Neural cell (in vitro differentiated cells): ENCODE data around the gene KLK8. TPM values are rescaled to one million over a fixed set of nuclear protein-coding genes. Genes with fewer than 3 reads are reported as not detected.

ENCODE experiments used
- H2AFZ ChIP-seq: fragments of 200-600, 300-800 bp; sonication (generic), shearing (Covaris generic); 2 replicates; pipeline ENCODE4 v1.6.0; 2014; ENCODE audit warnings: low read depth, mild to moderate bottlenecking, antibody characterized with exemption, low read length, moderate library complexity
- H3F3A ChIP-seq: fragments of 200-600 bp; shearing (Covaris generic); 2 replicates; pipeline ENCODE4 v1.6.1; 2016; ENCODE audit warnings: mild to moderate bottlenecking, moderate library complexity, mixed read lengths, antibody characterized with exemption, low read length; ENCODE audit not compliant: insufficient read depth, poor library complexity, severe bottlenecking
- H3K27ac ChIP-seq: fragments of 200-600, 300-800 bp; sonication (generic), shearing (Covaris generic); 2 replicates; pipeline ENCODE4 v1.5.1; 2014; ENCODE audit warnings: mild to moderate bottlenecking, low read length, moderate library complexity
- H3K27me3 ChIP-seq: fragments of 300-800, 200-600 bp; sonication (generic), shearing (Covaris generic); 2 replicates; pipeline ENCODE4 v1.6.0; 2014; ENCODE audit warnings: mild to moderate bottlenecking, low read depth, low read length, moderate library complexity; ENCODE audit not compliant: insufficient read depth
- H3K36me3 ChIP-seq: fragments of 300-800, 200-600 bp; sonication (generic), shearing (Covaris generic); 2 replicates; pipeline ENCODE4 v1.5.1; 2014; ENCODE audit warnings: mild to moderate bottlenecking, antibody characterized with exemption, low read length, moderate library complexity; ENCODE audit not compliant: insufficient read depth
- H3K4me2 ChIP-seq: fragments of 300-800, 200-600 bp; sonication (generic), shearing (Covaris generic); 2 replicates; pipeline ENCODE4 v1.6.0; 2014; ENCODE audit warnings: mild to moderate bottlenecking, low read length
- H3K4me3 ChIP-seq: fragments of 300-800, 200-600 bp; sonication (generic), shearing (Covaris generic); 2 replicates; pipeline ENCODE4 v1.5.1; 2014; ENCODE audit warnings: mild to moderate bottlenecking, low read length, moderate library complexity
- H3K79me2 ChIP-seq: fragments of 200-600 bp; shearing (Covaris generic); replicated peaks from 2 replicates; pipeline ENCODE4 v1.6.0; 2014; ENCODE audit warnings: mild to moderate bottlenecking, low read length, moderate library complexity; ENCODE audit not compliant: insufficient read depth
- H3K9ac ChIP-seq: fragments of 300-800, 200-600 bp; sonication (generic), shearing (Covaris generic); 2 replicates; pipeline ENCODE4 v1.6.1; 2016; ENCODE audit warnings: mild to moderate bottlenecking, low read length, mixed read lengths
- H3K9me2 ChIP-seq: fragments of 200-600 bp; shearing (Covaris generic); 2 replicates; pipeline ENCODE4 v1.6.1; 2016; ENCODE audit warnings: mild to moderate bottlenecking, low read length, mixed read lengths; ENCODE audit not compliant: insufficient read depth
- H3K9me3 ChIP-seq: fragments of 200-600, 300-800 bp; sonication (generic), shearing (Covaris generic); 2 replicates; pipeline ENCODE4 v1.6.1; 2016; ENCODE audit warnings: mild to moderate bottlenecking, mixed run types, low read length, moderate library complexity, mixed read lengths
- H4K20me1 ChIP-seq: fragments of 200-600 bp; shearing (Covaris generic); 2 replicates; pipeline ENCODE4 v1.6.1; 2016; ENCODE audit warnings: mild to moderate bottlenecking, mixed run types; ENCODE audit not compliant: insufficient read depth
- CTCF ChIP-seq: fragments of 450-650 bp; IDR thresholded peaks from 2 replicates; pipeline ENCODE4 v1.5.1; 2014; ENCODE audit warnings: antibody characterized with exemption, mild to moderate bottlenecking, moderate library complexity; ENCODE audit not compliant: poor library complexity, severe bottlenecking
- EP300 ChIP-seq: fragments of 450-650 bp; conservative IDR thresholded peaks from 2 replicates; pipeline ENCODE4 v1.6.1; 2014; ENCODE audit warnings: antibody characterized with exemption, mild to moderate bottlenecking, moderate library complexity; ENCODE audit not compliant: poor library complexity, severe bottlenecking
- EZH2 ChIP-seq: fragments of 200-600, 300-800 bp; shearing (Covaris generic), sonication (generic); IDR thresholded peaks from 2 replicates; pipeline ENCODE4 v1.6.1; 2014; ENCODE audit warnings: antibody characterized with exemption, low read length, borderline replicate concordance, mild to moderate bottlenecking; ENCODE audit not compliant: insufficient read depth, poor library complexity, severe bottlenecking
- MXI1 ChIP-seq: fragments of 450-650 bp; conservative IDR thresholded peaks from 2 replicates; pipeline ENCODE4 v1.6.1; 2014; ENCODE audit warnings: antibody characterized with exemption, mild to moderate bottlenecking; ENCODE audit not compliant: poor library complexity, severe bottlenecking
- POLR2AphosphoS5 ChIP-seq: IDR thresholded peaks from 2 replicates; pipeline ENCODE4 v1.6.1; 2012
- RAD21 ChIP-seq: fragments of 450-650 bp; conservative IDR thresholded peaks from 2 replicates; pipeline ENCODE4 v1.6.1; 2014; ENCODE audit warnings: antibody characterized with exemption, mild to moderate bottlenecking, moderate library complexity
- REST ChIP-seq: IDR thresholded peaks from 2 replicates; pipeline ENCODE4 v1.6.1; 2012; ENCODE audit warnings: borderline replicate concordance
- SMC3 ChIP-seq: fragments of 450-650 bp; conservative IDR thresholded peaks from 2 replicates; pipeline ENCODE4 v1.6.1; 2014; ENCODE audit warnings: antibody characterized with exemption, mild to moderate bottlenecking, moderate library complexity; ENCODE audit not compliant: poor library complexity
- TAF1 ChIP-seq: IDR thresholded peaks from 2 replicates; pipeline ENCODE4 v1.6.1; 2012; ENCODE audit warnings: low read depth
- polyA plus RNA-seq: library from polyadenylated mRNA; depleted of rRNA; stranded (reverse); fragments of >200 nt; gene quantifications from 2 replicates; pipeline ENCODE4 v1.2.3, GENCODE V29; 2014

KLK8 gene
- polyA plus RNA-seq, 1 donor from 2014 or later: not detected

GRCh38 chr19:51026554-51026831, 25.1 kb upstream of the KLK8 start, which contains the start of gene KLK11 (continued):
- TF ChIP-seq CTCF (no peak), POLR2AphosphoS5 (no peak)

GRCh38 chr19:51025809-51026553, 24.6 kb upstream of the KLK8 start:
- no peaks in the 10 kb centered on the region for H3F3A ChIP-seq
- H3K9me3 ChIP-seq: no peaks in the 10 kb centered on the region
- H2AFZ ChIP-seq: no peak overlapping the region
- H3K27ac ChIP-seq: no peak overlapping the region
- no peaks in the 10 kb centered on the region for H3K79me2 ChIP-seq
- no peak overlapping the region for H3K4me2 ChIP-seq
- H3K36me3 ChIP-seq: no peaks in the 10 kb centered on the region
- no peak overlapping the region for H3K4me3 ChIP-seq
- no peak for TF ChIP-seq CTCF
- no peak for TF ChIP-seq SMC3
- TF ChIP-seq POLR2AphosphoS5: no peak
- no peak for TF ChIP-seq TAF1
- TF ChIP-seq EP300: no peak
- no peak for TF ChIP-seq EZH2
- no peak for TF ChIP-seq MXI1
- no peak for TF ChIP-seq REST
- no peak for TF ChIP-seq RAD21
- no peaks in the 10 kb centered on the region for H3K9me2 ChIP-seq
- no peaks in the 10 kb centered on the region for H4K20me1 ChIP-seq
- no peaks in the 10 kb centered on the region for H3K27me3 ChIP-seq
- no peak overlapping the region for H3K9ac ChIP-seq
